Keratinocyte (primary cell): ENCODE data around the gene DNHD1. TPM values are rescaled to one million over a fixed set of nuclear protein-coding genes. Genes with fewer than 3 reads are reported as not detected.

Source experiments
- DNase-seq: peaks from one replicate; pipeline ENCODE4 v3.0.0-alpha.2; 2011; ENCODE audit warnings: low read depth, missing footprints, low spot score
- FAIRE-seq: peaks from 2 replicates; lab custom pipeline; 2011; peaks lifted over from hg19 to GRCh38; lab: Jason Lieb, UNC
- H2AFZ ChIP-seq: 2 replicates; pipeline ENCODE4 v1.6.0; 2012; ENCODE audit warnings: low read length, control low read depth, inconsistent platforms; ENCODE audit not compliant: control insufficient read depth
- H3K27ac ChIP-seq: 2 replicates; pipeline ENCODE4 v1.5.1; 2011; ENCODE audit warnings: low read length; ENCODE audit not compliant: control insufficient read depth, insufficient read depth
- H3K27me3 ChIP-seq: 3 replicates; pipeline ENCODE4 v1.6.0; 2011; ENCODE audit warnings: low read length; ENCODE audit not compliant: control insufficient read depth, insufficient read depth; ENCODE audit errors: extremely low read depth
- H3K36me3 ChIP-seq, 2 experiments: 2 replicates in 1 of 2; 3 replicates in 1 of 2; pipeline ENCODE4 v1.5.1; 2011; ENCODE audit warnings: low read length in 2 of 2, mild to moderate bottlenecking in 1 of 2; ENCODE audit not compliant: control insufficient read depth in 2 of 2, insufficient read depth in 2 of 2; ENCODE audit errors: extremely low read depth in 1 of 2
- H3K4me1 ChIP-seq: 3 replicates; pipeline ENCODE4 v1.5.1; 2011; ENCODE audit warnings: low read length; ENCODE audit not compliant: control insufficient read depth, insufficient read depth; ENCODE audit errors: extremely low read depth
- H3K4me2 ChIP-seq: 3 replicates; pipeline ENCODE4 v1.6.0; 2011; ENCODE audit warnings: low read depth, low read length; ENCODE audit not compliant: control insufficient read depth, insufficient read depth; ENCODE audit errors: extremely low read depth
- H3K4me3 ChIP-seq, 3 experiments: fragments of 200-600 bp in 1 of 3; sonication (generic) in 1 of 3; 2 replicates in 2 of 3; 3 replicates in 1 of 3; pipeline ENCODE4 v1.5.1; 2011 to 2016; ENCODE audit warnings: low read length in 3 of 3, mild to moderate bottlenecking in 3 of 3, control low read depth in 2 of 3, inconsistent platforms in 1 of 3, low read depth in 1 of 3, mixed read lengths in 1 of 3, mixed run types in 1 of 3, moderate library complexity in 1 of 3; ENCODE audit not compliant: control insufficient read depth in 2 of 3, insufficient read depth in 2 of 3; ENCODE audit errors: extremely low read depth in 1 of 3
- H3K79me2 ChIP-seq: 2 replicates; pipeline ENCODE4 v1.6.0; 2012; ENCODE audit warnings: low read length; ENCODE audit not compliant: control insufficient read depth, insufficient read depth
- H3K9ac ChIP-seq: 3 replicates; pipeline ENCODE4 v1.6.0; 2011; ENCODE audit warnings: low read length; ENCODE audit not compliant: control insufficient read depth, insufficient read depth; ENCODE audit errors: extremely low read depth
- H3K9me1 ChIP-seq: 3 replicates; pipeline ENCODE4 v1.6.0; 2011; ENCODE audit warnings: low read length; ENCODE audit not compliant: control insufficient read depth, insufficient read depth; ENCODE audit errors: extremely low read depth
- H3K9me3 ChIP-seq: 2 replicates; pipeline ENCODE4 v1.5.1; 2012; ENCODE audit warnings: low read depth, low read length; ENCODE audit not compliant: control insufficient read depth
- H4K20me1 ChIP-seq: 3 replicates; pipeline ENCODE4 v1.6.0; 2011; ENCODE audit warnings: low read length; ENCODE audit not compliant: control insufficient read depth, insufficient read depth; ENCODE audit errors: extremely low read depth
- CTCF ChIP-seq, 3 experiments: IDR thresholded peaks in 1 of 3; conservative IDR thresholded peaks in 1 of 3; optimal IDR thresholded peaks in 1 of 3; 2 replicates in 2 of 3; 3 replicates in 1 of 3; pipeline versions ENCODE3 to v1.5.1; 2011; ENCODE audit warnings: low read length in 3 of 3, mild to moderate bottlenecking in 3 of 3, moderate library complexity in 2 of 3, control low read depth in 1 of 3, inconsistent platforms in 1 of 3; ENCODE audit not compliant: insufficient read depth in 2 of 3; ENCODE audit errors: extremely low read depth in 1 of 3
- EZH2 ChIP-seq: IDR thresholded peaks from one replicate; pipeline ENCODE4 v1.6.1; 2012; ENCODE audit warnings: inconsistent platforms, mild to moderate bottlenecking, low read length, moderate library complexity
- dilution Hi-C: fragments of 300-500 bp; cut with MboI; formaldehyde crosslinking; loops from one replicate; pipeline ENCODE4 v1.7.0; 2020; ENCODE audit warnings: low sequenced_read_pairs; ENCODE audit not compliant: extremely low pct_ligation_motif_present
- polyA plus RNA-seq, 5 experiments: library from polyadenylated mRNA; depleted of rRNA in 3 of 5; stranded (reverse) in 3 of 5; stranded (forward) in 1 of 5; unstranded in 1 of 5; fragments of >200 nt; gene quantifications; 1 replicate in 1 of 5; 2 replicates in 3 of 5; 3 replicates in 1 of 5; pipeline versions ENCODE4 v1.2.1 to v1.2.3, GENCODE V29; 2011 to 2012; ENCODE audit warnings: missing spikeins in 2 of 5, low read depth in 1 of 5, low replicate concordance in 1 of 5

The DNHD1 gene
- polyA plus RNA-seq, 1 donor (not counting 4 experiments of a cell fraction or from before 2014, with no cell fraction given): 2.9 TPM

- Histone ChIP-seq H3K27ac (no peak overlapping the region), H3K4me2 (no peak overlapping the region), H4K20me1 (no peaks in the 10 kb centered on the region), H3K9me3 (no peaks in the 10 kb centered on the region), H3K9ac (no peak overlapping the region), H3K36me3 (peaks cover 32 to 39% of the 10 kb centered on the region in 2 experiments), H3K27me3 (no peaks in the 10 kb centered on the region), H3K79me2 (peaks cover 50% of the 10 kb centered on the region), H3K9me1 (no peaks in the 10 kb centered on the region), H3K4me3 (no peak overlapping the region), H3K4me1 (peaks cover 44% of the 10 kb centered on the region), H2AFZ (no peak overlapping the region)
- dilution Hi-C loops: no loop called here
- TF ChIP-seq CTCF (optimal IDR thresholded peaks at IDR 0.05 in 1 of 3, IDR thresholded peaks at IDR 0.05 in 1 of 3, conservative IDR thresholded peaks at IDR 0.05 in 1 of 3; ENCODE audit: extremely low read depth in 1 of 3, insufficient read depth in 2 of 3, low read length in 3 of 3) (no peak), EZH2 (no peak)
- no peak for FAIRE-seq
- DNase-seq: no peak
Measured at GRCh38 chr11:6609502-6610015, 112.5 kb downstream of the DNHD1 start.

GRCh38 chr11:6610591-6610990 lies 113.5 kb downstream of the DNHD1 start:
- Histone ChIP-seq H3K9me3 (no peaks in the 10 kb centered on the region), H3K9me1 (no peaks in the 10 kb centered on the region), H3K27ac (no peak overlapping the region), H3K4me1 (peaks cover 34% of the 10 kb centered on the region), H3K4me3 (peak overlapping the region in 1 of 3 experiments; percentile 83), H4K20me1 (no peaks in the 10 kb centered on the region), H3K79me2 (peaks cover 40% of the 10 kb centered on the region), H3K9ac (no peak overlapping the region), H2AFZ (no peak overlapping the region), H3K27me3 (no peaks in the 10 kb centered on the region), H3K36me3 (peaks cover 36 to 48% of the 10 kb centered on the region in 2 experiments), H3K4me2 (peak overlapping the region; percentile 81)
- FAIRE-seq (no peak), DNase-seq (no peak)
- TF ChIP-seq CTCF (optimal IDR thresholded peaks at IDR 0.05 in 1 of 3, IDR thresholded peaks at IDR 0.05 in 1 of 3, conservative IDR thresholded peaks at IDR 0.05 in 1 of 3; ENCODE audit: extremely low read depth in 1 of 3, insufficient read depth in 2 of 3, low read length in 3 of 3) (no peak), EZH2 (no peak)
- dilution Hi-C loops: no loop called here
